Activated CD8-positive, alpha-beta memory T cell treated with anti-CD3 and anti-CD28 coated beads for 36 hours (primary cell): Measurements from ENCODE around the gene BTBD16. TPM values are rescaled to one million over a fixed set of nuclear protein-coding genes. Genes with fewer than 3 reads are reported as not detected.

Experiments used
- CTCF ChIA-PET: fragments of 350-600 bp; sonication (Branson Sonifier 250); formaldehyde crosslinking; loops from one replicate; lab custom pipeline; 2021; ENCODE audit warnings: antibody characterized with exemption; lab: Charles Lee
- POLR2A ChIA-PET: fragments of 350-600 bp; sonication (Branson Sonifier 250); formaldehyde crosslinking; loops from one replicate; lab custom pipeline; 2021; ENCODE audit warnings: antibody characterized with exemption; lab: Charles Lee
- total RNA-seq, 2 experiments: library from RNA; stranded (reverse); gene quantifications; one replicate each; pipeline ENCODE4 v1.2.3, GENCODE V29; 2021

The BTBD16 gene
- total RNA-seq, 2 experiments from 2014 or later, result not detected

DNA sequence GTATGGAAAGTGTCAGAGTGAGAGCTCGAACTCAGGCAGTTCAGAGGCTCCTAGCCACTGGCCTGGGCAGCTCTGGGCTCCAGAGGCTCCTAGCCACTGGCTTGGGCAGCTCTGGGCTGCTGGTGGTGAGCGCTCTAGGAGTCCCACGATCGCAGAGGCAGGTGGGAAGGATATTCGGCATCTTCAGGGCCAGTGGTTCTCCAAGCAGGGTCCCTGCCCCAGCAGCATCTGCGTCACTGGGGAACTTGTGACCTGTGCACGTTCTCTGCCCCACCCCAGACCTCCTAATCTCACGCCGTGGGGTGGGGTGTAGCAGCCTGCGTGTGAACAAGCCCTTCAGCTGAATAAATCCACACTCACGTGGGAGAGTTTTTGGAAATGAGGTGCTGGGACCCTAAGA is 25.2 kb upstream of the BTBD16 start:
- ChIA-PET CTCF (no interaction called here), POLR2A (no interaction called here)

DNA sequence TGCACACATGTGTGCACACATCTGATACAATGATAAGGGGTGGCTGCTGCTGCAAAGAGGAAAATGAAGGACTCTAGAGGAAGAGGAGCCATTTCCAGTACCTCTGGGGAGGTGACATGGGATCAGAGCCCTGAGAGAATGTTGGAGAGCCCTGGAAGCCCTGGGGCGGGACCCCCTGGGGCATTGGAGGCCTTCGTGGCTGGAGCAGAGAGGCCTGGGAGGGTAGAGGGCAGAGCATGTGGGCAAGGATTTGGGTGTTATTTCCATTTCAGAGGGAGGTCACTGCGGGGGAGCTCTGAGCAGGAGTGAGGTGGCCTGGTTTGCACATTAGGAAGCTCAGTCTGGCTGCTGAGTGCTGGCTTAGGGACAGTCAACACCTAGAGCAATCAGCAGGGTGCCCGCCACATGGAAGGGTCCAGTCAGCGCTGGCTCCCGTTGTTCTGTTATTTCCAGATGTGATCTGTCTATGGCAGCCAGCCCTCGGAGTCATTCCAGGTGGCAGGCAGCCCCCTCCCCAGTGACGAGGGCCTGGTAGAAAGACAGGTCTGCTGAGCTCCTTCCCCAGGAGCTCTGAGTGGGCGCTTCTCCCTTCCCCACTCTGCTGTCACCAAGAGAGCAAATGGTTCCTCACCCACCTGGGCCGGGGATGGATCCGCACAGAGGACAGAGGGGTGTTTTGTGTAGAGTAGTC is 24.1 kb upstream of the BTBD16 start:
- POLR2A ChIA-PET, result no interaction called here
- CTCF ChIA-PET, result no interaction called here

DNA sequence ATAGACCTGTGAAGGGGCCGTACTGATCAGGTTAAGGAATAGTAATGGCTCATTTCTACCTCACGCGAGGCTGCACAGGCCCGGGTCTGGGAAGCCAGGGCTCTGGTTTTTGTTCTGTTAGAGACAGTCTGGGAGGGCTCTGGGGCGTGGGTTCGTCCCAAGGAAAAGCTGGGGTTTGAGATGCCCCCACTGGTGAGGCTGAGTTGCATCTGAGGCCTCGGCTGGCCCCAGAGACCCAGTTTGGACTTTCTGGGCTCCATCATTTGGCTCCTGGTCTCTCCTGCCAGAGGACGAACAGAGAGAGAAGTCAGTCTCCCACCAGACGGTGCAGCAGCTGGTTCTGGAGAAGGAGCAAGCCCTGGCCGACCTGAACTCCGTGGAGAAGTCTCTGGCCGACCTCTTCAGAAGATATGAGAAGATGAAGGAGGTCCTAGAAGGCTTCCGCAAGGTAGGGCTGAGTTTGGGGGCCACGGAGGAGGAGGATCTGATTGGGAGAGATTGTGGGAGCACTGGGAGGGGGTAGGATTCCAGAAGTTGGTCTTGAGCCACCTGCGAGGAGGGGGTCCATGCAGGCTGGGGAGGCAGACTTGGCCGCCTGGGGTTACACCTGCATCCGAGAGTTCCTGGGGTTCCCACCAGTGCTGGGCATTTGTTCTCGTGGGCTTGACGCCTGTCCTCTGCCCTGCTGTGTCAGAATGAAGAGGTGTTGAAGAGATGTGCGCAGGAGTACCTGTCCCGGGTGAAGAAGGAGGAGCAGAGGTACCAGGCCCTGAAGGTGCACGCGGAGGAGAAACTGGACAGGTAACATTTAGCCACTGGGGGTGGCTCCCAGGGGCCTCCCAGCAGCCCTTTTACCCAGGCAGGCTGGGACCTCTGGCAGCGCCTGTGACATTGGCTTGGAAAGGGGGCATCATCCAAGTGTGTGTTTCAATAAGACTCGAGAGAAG is 22.5 kb upstream of the BTBD16 start:
- CTCF ChIA-PET, result no interaction called here

DNA sequence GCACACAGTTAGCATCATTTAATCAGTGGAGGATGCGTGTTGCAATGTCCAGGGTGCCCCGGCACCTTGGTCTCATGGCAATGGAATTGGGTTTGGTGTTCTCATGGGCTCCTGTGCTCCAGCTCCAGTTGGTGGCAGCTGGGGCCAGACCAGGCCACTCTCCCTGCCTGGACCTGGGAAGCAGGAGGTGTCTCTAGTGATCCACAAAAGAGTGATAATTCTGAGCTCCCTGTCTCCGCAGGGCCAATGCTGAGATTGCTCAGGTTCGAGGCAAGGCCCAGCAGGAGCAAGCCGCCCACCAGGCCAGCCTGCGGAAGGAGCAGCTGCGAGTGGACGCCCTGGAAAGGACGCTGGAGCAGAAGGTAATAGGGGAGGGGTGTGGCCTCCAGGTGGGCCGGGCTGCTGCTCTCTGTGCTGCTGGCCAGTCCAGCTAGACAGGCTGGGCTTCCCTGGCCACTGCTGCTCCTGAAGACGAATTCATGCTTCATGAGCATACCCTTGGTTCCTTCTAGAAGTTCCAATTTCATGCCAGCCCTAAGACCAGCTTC is 21.7 kb upstream of the BTBD16 start:
- ChIA-PET POLR2A (no interaction called here), CTCF (no interaction called here)

More for the DNA sequence above, 22.5 kb upstream of the BTBD16 start:
- POLR2A ChIA-PET, result no interaction called here

DNA sequence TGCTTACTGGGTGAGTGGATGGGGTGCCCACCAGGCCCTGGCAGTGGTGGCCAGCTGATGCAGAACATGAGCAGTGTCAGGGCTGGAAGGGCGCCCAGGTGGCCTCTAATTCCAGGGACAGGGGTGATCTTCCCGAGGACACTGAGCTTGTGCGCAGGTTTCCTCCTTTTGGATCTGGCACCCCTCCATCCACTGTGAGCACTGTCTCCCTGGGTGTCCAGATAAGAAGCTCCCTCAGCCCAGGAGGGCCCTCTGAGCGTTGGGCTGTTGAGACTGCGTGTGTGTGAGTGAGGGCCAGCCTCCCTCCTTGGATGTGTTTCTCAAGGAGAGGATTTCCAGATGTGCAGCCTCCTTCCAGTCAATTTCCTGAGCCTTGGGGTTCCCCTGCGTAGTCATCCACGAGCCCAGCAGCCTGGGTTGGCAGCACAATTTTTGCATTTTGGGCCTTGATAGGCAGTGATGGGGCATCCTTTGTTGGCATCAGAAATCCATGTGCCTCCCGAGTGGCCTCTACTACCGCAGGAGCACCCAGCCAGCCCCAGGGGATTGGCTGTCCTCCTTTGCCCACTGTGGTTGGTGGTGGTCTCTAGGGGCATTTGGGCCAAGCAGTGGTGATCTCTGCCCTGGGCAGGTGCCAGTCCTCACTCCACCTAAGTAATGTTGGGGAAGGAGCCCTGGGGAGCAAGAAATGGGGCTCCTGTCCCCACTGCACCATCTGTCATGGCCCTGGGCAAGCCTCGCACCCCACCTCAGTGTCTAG is 20.9 kb upstream of the BTBD16 start:
- ChIA-PET POLR2A (no interaction called here), CTCF (no interaction called here)

DNA sequence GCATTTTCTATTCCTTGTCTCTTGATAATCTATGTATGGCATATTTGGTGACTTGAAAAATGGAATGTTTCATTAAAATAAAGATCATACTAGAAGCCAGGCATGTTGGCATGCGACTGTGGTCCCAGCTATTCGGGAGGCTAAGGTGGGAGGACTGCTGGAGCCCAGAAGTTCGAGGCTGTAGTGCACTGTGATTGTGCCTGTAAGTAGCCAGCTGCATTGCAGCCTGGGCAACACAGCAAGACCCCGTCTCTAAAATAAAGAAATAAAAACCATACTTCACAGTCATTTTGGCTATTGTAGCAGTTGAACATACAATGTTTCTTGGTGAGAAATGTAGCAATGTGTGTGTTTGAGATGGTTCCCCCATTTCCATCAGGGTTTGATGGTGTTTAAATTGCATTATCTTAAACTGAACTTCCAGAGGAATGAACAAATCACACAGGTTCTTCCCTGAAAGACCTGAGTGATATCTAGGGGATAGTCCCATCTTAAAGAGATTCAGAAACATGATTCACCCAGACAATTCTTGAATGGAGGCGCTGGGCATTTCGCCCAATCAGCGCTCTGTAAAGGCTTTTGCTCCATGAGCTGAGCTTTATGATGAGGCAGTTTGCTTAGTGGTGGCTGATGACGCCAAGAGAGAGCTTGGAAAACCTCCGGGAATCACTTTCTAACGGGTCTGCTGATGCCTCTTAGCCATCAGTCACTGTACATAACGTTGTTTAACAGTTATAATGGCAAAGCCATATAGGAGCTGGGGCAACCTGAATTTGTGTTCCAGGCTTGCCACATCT is 19.4 kb upstream of the BTBD16 start:
- CTCF ChIA-PET, result no interaction called here
- POLR2A ChIA-PET, result no interaction called here

DNA sequence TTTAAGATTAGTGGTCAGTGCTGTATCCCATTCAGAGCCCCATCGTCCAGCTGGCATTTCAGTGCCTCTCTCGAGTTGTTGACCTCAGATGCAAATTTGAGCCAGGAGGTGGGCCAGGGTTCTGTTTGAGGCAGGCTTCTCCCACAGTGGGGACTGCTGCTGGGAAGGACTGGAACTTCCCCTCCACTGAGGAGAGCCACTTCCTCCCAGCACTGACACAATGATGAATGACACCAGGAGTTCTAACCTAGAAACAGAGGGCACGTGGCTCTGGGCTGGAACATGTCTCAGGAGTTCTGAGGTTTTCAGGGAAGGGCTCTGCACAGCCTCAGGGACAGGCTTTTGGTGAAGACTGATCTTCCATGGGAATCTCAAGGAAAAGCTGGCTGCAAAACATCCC is 18.3 kb upstream of the BTBD16 start:
- CTCF ChIA-PET, result no interaction called here

DNA sequence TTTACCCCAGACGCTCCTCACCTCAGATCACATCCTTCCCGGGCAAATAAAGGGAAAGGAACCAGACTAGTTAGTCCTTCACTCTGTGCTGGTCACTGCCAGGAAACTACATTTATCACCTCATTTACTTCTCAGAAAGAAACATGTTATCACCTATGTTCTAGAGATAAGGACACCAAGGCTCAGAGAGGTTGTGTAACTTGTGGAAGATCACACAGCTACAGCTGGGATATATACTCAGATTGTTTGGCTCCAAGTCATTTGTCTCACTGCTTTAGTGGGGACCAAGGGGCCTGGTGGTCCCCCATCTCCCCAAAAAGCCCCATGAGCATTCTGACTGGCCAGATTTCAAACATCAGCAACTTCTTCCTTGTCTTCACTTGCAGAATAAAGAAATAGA is 17.5 kb upstream of the BTBD16 start:
- ChIA-PET POLR2A (no interaction called here), CTCF (no interaction called here)

More for the DNA sequence above, 18.3 kb upstream of the BTBD16 start:
- POLR2A ChIA-PET, result no interaction called here

DNA sequence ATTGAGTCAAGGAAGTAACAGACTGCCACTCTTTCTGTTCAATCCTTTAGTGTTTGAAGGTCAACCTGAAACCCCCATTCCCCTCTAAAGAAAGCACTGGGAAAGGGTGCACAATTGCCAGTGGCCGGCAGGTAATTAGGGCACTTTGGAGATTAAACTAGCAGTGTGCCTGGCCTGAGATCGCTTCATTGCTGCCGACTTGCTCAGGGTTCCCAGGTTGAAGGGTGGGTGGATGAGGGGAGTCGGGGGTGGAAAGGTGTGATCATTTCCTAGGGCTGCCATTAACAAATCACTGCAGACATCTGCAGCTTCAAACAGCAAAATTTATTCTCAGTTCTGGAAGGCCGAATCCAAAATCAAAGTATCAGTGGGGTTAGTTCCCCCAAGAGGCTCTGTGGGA is 16.3 kb upstream of the BTBD16 start:
- ChIA-PET CTCF (no interaction called here), POLR2A (no interaction called here)

DNA sequence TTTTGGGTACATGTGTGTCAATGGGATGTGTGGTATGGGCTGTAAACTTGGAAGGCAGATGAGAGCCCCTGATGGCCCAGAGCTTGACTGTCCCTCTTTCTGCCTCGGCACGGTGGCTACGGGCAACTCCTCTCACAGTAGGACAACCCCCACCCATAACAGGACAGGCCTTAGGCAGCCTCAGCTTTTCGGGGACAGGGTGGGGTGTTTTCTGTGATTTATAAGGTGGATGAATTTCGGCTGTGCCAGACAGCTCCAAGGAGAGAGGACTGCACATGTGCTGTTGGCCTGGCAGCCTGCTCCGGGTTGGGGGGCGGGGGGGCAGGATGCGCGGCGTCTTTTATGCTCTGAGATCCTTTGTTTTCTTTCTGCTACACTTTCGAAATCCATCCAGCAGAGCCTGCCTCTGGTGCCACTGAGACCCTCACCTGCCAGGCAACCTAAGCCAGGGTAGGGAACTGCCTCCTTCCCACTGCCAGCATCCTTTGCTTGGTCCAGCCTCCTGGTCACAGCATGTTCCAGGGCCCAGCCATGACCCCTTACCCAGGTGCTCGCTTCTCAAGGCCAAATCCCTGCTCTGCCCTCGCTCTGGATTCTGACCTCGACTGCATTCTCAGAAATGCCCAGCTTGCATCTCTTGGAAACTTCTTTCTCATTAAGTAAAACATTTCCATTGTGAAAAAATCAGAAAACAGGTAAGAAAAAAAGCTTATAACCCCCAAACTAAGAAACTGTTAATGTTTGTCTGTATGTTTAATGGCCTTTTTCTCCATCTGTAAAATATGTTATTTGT is 15.4 kb upstream of the BTBD16 start:
- ChIA-PET POLR2A (no interaction called here), CTCF (no interaction called here)

DNA sequence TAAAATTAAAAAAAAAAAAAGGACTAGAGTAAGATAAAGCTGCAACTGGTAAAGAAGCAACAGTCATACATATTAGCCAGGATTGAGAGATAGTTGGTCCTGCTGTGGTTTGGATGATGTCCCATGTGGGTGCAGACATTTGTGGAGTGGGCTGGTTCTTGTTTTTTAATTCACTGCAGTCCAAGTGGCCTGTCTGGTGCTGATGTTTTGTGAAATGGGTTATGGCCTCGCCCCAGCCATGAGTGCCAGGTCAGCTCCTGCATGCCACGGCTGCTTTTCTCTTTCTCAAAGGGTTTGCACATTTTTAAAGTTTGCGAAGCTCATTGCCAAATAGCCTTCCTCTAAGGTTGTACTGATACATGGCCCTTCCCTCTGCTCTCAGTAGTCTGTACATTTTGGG is 14.1 kb upstream of the BTBD16 start:
- CTCF ChIA-PET, result no interaction called here
- POLR2A ChIA-PET, result no interaction called here

DNA sequence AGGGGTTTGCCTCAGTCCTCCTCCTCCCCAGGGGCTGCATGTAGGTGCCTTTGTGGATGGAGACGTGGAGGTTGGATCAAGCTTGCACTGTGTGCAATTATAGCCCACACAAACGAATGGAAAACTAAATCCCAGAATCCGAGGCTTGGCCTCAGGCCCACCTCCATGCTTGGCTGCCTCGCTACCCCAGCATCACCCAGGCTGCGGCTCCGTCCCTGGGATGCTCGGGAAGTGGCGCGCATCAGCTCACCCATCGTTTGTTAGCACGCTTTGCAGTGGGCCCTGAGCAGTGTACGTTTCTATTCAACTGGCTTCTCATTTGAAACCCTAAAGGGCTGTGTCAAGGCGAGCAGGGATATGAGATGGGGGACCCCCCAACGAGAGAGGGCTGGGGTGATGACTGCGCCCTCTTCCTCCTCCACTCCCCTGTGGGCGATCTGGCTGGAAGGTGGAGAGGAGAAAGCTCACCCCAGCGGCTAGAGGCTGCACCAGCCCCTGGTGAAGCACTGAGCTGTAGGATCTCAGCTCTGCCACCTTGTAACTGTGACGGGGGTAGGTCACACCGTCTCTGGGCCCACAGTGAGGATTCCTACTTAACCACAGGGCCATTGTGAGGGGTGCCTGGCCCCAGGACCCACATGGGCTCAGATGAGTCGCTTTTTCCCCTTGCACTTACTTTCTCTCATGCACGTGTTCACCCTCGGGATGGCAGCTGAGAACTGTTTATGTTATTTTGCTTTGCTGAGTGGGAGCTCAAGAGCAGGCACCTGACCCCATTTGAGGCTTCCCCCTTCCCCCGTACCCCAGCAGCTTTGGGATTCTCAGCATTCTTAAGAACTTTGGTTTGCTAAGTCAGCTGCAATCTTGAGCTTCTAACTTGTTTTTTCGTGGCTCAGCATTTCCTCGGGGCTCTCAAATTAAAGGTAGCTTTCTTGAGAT is 12.7 kb upstream of the BTBD16 start:
- CTCF ChIA-PET, result interaction anchor here (0.7 to 1.8 kb wide), 2 partner anchors 9 to 216 kb away, joined by 3 to 11 read pairs; no protein-coding TSS in a partner anchor
- POLR2A ChIA-PET, result no interaction called here

DNA sequence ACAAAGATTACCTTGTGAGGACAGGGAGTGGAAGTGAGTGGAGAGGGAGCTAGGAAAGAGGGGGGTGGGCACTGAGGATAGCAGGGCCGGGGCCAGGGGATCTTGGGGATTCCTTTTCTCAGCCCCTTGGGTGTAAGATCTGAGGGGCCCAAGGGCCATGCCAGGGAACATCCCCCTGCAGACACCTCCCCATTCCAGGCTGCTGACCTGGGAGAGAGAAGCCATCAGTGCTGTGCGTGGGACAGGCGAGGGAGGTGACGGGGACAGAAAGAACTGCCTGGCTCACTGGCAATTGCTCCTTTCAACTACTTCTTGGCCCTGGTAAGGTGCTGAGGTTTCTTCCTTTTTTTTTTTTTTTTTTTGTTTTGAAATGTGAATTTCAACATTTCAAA is 12.0 kb upstream of the BTBD16 start:
- CTCF ChIA-PET, result interaction anchor here (0.7 to 1.8 kb wide), 2 partner anchors 9 to 215 kb away, joined by 3 to 11 read pairs; no protein-coding TSS in a partner anchor
- POLR2A ChIA-PET, result no interaction called here

DNA sequence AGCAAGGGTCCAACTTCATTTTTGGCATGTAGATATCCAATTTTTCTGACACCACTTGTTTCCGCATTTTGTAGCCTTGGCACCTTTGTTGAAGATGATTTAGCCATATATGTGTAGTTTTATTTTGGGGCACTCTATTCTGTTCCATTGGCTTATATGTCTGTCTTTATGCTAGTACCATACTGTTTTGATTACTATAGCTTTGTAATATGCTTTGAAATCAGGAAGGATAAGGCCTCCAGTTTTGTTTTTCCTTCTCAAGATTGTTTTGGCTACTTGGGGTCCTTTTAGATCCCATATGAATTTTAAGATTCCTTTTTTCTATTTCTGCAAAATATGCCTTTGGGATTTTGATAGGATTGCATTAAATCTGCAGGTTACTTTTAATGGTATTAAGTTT is 9.5 kb upstream of the BTBD16 start:
- ChIA-PET POLR2A (no interaction called here), CTCF (no interaction called here)

DNA sequence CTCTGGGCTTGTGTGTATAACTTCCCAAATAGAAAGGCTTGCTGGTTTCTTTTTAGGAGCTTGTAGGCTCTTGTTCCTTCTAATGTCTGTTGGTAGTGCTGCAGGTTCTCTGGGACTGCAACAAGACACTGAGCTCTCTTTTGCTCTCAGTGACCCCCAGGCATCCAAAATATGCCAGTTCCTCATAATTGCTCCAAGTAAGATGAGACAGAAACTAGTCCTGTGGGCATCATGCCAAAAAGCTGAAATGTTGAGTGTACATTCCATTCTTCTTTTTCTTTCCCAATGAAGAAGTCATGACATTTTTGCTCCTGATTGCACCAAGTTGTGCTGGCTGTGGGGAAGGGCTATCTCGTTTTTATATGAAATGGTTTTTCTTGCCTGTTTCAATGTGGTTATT is 7.1 kb upstream of the BTBD16 start:
- ChIA-PET POLR2A (no interaction called here), CTCF (no interaction called here)

DNA sequence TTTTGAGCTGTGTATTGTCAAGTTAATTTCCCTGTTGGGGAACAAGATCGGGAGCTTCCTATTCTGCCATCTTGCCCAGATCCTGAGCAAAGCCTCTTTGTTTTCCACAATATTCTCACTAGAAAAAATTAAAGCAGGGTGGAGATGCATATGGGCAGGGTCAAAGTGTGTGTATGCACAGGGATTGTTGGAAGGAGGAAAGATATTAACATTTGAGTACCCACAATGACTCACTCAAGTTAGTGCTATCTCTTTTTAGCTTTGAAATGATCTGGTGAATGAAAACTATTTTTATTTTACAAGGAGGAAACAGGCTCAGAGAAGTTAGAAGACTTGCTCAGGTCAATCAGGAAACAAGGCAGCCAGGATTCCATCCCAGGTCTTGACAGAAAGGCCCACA is 6.7 kb upstream of the BTBD16 start:
- POLR2A ChIA-PET, result no interaction called here
- CTCF ChIA-PET, result no interaction called here

DNA sequence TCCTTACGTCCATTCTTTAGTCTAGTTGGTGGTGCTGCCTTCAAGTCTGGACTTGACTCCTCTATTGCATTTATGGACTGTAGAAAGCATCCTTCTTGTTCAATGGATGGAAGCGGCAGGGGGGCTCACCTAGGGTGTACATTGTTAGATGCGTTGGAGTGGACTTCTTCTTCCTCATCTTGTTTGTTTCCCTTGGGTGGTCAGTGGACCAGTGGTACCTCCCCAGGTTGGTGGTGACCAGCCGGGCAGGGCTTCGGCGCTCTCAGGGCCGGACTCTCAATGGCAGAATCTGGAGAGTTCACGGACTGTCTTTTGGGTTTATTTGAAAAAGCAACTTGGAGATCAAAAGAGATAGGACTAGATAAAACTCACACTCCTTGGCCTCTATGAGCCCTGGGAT is 6.2 kb upstream of the BTBD16 start:
- CTCF ChIA-PET, result no interaction called here
- POLR2A ChIA-PET, result no interaction called here
